22Rv1 (cell line): ENCODE measurements around the gene ACBD5.

Source experiments
- ZFX ChIP-seq: fragments of 450-650 bp; IDR thresholded peaks from 2 replicates; pipeline ENCODE4 v1.6.1; 2017; ENCODE audit warnings: antibody characterized with exemption, borderline replicate concordance
- TF ChIP-seq, protein P1 (sequence below): fragments of 450-650 bp; IDR thresholded peaks from 2 replicates; pipeline ENCODE4 v1.5.1; 2017; ENCODE audit warnings: mild to moderate bottlenecking

DNA sequence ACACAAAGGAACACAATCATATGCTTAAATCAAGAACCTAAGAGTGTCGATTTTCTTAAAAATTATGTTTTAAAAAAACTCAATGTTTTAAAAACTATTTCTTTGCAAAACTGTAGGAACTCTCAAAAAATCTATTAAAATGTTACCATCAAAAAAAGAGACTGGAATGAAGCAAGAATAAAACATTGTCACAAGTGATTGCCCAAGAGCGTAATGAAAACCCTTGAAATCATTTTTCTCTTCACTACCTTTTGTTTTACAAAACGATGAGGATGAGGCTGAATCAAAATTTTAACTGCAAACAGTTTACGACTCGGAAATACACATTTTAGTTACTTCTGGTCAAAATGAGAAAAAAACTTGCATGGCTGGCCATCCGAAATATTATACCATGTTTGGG, 87.3 kb downstream of the ACBD5 start:
- TF ChIP-seq, protein P1, sequence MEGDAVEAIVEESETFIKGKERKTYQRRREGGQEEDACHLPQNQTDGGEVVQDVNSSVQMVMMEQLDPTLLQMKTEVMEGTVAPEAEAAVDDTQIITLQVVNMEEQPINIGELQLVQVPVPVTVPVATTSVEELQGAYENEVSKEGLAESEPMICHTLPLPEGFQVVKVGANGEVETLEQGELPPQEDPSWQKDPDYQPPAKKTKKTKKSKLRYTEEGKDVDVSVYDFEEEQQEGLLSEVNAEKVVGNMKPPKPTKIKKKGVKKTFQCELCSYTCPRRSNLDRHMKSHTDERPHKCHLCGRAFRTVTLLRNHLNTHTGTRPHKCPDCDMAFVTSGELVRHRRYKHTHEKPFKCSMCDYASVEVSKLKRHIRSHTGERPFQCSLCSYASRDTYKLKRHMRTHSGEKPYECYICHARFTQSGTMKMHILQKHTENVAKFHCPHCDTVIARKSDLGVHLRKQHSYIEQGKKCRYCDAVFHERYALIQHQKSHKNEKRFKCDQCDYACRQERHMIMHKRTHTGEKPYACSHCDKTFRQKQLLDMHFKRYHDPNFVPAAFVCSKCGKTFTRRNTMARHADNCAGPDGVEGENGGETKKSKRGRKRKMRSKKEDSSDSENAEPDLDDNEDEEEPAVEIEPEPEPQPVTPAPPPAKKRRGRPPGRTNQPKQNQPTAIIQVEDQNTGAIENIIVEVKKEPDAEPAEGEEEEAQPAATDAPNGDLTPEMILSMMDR: no peak
- no peak for TF ChIP-seq ZFX
